Measurements from ENCODE around the gene NPIPA1.
"Not testable (repeated sequence)": the region's sequence is repeated elsewhere in the genome, so short reads cannot be mapped to it uniquely, and the experiment has no call there.

The NPIPA1 gene

DNA sequence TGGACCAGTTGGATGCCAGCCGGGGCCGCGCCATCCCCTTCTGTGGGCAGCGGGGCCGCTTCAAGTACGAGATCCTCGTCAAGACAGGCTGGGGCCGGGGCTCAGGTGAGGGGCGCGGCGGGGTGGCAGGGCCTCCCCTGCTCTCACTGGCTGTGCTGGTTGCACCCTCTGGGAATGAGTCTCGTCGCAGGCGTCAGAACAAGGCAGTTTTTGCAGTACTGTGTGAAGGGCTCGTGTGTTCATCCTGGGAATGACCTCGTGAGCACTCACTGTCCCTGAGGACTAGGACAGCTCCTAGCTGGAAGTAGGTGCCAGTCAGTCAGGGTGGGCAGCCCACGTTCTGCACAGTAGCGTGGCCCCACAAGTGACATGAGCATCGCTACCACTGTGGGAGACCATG, 6.3 kb upstream of the NPIPA1 start:
- not testable (repeated sequence) for H3K9me3 ChIP-seq (ENCODE audit: insufficient read depth, low read depth, low read length); H4K20me1 ChIP-seq (ENCODE audit: insufficient read depth, low read length, poor library complexity, severe bottlenecking); H2AFZ ChIP-seq (ENCODE audit: low read length); H3K4me2 ChIP-seq (ENCODE audit: low read depth, low read length, poor library complexity, severe bottlenecking); H3K27me3 ChIP-seq (ENCODE audit: insufficient read depth, low read length, poor library complexity, severe bottlenecking); H3K9ac ChIP-seq (ENCODE audit: low read depth, low read length, poor library complexity, severe bottlenecking); H3K9me2 ChIP-seq (replicated peaks; ENCODE audit: low read depth, low read length); H3K79me2 ChIP-seq (ENCODE audit: insufficient read depth, low read length); H3K36me3 ChIP-seq (ENCODE audit: insufficient read depth, low read length); H3K4me3 ChIP-seq (ENCODE audit: low read length, poor library complexity, severe bottlenecking); H3K4me1 ChIP-seq (ENCODE audit: insufficient read depth, low read length, poor library complexity, severe bottlenecking); H3F3A ChIP-seq (ENCODE audit: low read depth)

DNA sequence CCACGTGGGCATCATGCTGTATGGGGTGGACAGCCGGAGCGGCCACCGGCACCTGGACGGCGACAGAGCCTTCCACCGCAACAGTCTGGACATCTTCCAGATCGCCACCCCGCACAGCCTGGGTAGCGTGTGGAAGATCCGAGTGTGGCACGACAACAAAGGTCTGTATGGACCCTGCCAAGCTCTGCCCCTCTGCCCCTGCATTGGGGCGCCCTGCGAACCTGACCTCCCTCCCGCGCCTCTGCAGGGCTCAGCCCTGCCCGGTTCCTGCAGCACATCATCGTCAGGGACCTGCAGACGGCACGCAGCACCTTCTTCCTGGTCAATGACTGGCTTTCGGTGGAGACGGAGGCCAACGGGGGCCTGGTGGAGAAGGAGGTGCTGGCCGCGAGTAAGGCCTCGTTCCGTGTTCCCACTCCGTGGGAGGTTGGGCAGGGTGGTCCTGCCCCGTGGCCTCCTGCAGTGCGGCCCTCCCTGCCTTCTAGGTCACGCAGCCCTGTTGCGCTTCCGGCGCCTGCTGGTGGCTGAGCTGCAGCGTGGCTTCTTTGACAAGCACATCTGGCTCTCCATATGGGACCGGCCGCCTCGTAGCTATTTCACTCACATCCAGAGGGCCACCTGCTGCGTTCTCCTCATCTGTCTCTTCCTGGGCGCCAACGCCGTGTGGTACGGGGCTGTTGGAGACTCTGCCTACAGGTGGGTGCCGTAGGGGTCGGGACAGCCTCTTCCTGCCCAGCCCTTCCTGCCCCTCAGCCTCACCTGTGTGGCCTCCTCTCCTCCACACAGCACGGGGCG, 4.5 kb upstream of the NPIPA1 start:
- not testable (repeated sequence) for H2AFZ ChIP-seq (ENCODE audit: low read length); H3K9me3 ChIP-seq (ENCODE audit: insufficient read depth, low read depth, low read length); H3K4me3 ChIP-seq (ENCODE audit: low read length, poor library complexity, severe bottlenecking); H3K4me2 ChIP-seq (ENCODE audit: low read depth, low read length, poor library complexity, severe bottlenecking); H3K9ac ChIP-seq (ENCODE audit: low read depth, low read length, poor library complexity, severe bottlenecking); H3K4me1 ChIP-seq (ENCODE audit: insufficient read depth, low read length, poor library complexity, severe bottlenecking); H3K36me3 ChIP-seq (ENCODE audit: insufficient read depth, low read length); H4K20me1 ChIP-seq (ENCODE audit: insufficient read depth, low read length, poor library complexity, severe bottlenecking); H3F3A ChIP-seq (ENCODE audit: low read depth); H3K9me2 ChIP-seq (replicated peaks; ENCODE audit: low read depth, low read length); H3K27me3 ChIP-seq (ENCODE audit: insufficient read depth, low read length, poor library complexity, severe bottlenecking); H3K79me2 ChIP-seq (ENCODE audit: insufficient read depth, low read length)

GRCh38 chr16:14937994-14938393, 751 bp downstream of the NPIPA1 start:
- not testable (repeated sequence) for H3K4me2 ChIP-seq (ENCODE audit: low read depth, low read length, poor library complexity, severe bottlenecking); H3F3A ChIP-seq (ENCODE audit: low read depth); H3K9ac ChIP-seq (ENCODE audit: low read depth, low read length, poor library complexity, severe bottlenecking); H3K9me3 ChIP-seq (ENCODE audit: insufficient read depth, low read depth, low read length); H2AFZ ChIP-seq (ENCODE audit: low read length); H3K79me2 ChIP-seq (ENCODE audit: insufficient read depth, low read length); H3K4me1 ChIP-seq (ENCODE audit: insufficient read depth, low read length, poor library complexity, severe bottlenecking); H3K4me3 ChIP-seq (ENCODE audit: low read length, poor library complexity, severe bottlenecking); H3K27me3 ChIP-seq (ENCODE audit: insufficient read depth, low read length, poor library complexity, severe bottlenecking); H3K9me2 ChIP-seq (replicated peaks; ENCODE audit: low read depth, low read length); H4K20me1 ChIP-seq (ENCODE audit: insufficient read depth, low read length, poor library complexity, severe bottlenecking); H3K36me3 ChIP-seq (ENCODE audit: insufficient read depth, low read length)

- H3K4me3 ChIP-seq (ENCODE audit: low read length, poor library complexity, severe bottlenecking); H4K20me1 ChIP-seq (ENCODE audit: insufficient read depth, low read length, poor library complexity, severe bottlenecking); H3K79me2 ChIP-seq (ENCODE audit: insufficient read depth, low read length); H3K4me2 ChIP-seq (ENCODE audit: low read depth, low read length, poor library complexity, severe bottlenecking); H3F3A ChIP-seq (ENCODE audit: low read depth); H3K9me2 ChIP-seq (replicated peaks; ENCODE audit: low read depth, low read length); H2AFZ ChIP-seq (ENCODE audit: low read length); H3K27me3 ChIP-seq (ENCODE audit: insufficient read depth, low read length, poor library complexity, severe bottlenecking); H3K4me1 ChIP-seq (ENCODE audit: insufficient read depth, low read length, poor library complexity, severe bottlenecking); H3K9ac ChIP-seq (ENCODE audit: low read depth, low read length, poor library complexity, severe bottlenecking); H3K9me3 ChIP-seq (ENCODE audit: insufficient read depth, low read depth, low read length); H3K36me3 ChIP-seq (ENCODE audit: insufficient read depth, low read length): not testable (repeated sequence)
These were observed 5.4 kb downstream of the NPIPA1 start for GRCh38 chr16:14942686-14943085.

DNA sequence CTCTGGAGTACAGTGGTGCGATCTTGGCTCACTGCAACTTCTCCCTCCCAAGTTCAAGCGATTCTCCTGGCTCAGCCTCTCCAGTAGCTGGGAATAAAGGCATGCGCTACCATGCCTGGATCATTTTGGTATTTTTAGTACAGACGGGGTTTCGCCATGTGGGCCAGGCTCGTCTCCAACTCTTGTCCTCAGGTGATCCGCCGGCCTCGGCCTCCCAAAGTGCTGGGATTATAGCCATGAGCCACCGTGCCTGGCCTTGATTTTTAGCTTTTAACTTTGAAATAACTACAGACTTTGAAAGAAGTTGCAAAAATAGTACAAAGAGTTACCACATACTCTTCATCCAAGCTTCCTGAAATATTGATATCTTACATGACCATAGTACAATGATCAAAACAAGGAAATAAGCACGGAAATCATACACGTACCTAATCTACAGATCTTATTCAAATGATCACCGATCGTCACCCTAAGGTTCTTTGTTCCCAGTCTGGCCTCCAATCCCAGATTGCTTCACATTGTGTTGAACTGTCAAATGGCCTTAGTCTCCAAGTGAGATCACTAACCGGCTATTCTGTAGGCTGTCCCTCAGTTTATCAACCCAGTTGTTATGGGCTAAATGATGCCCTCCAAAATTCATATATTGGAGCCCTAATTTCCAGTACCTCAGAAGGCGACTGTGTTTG, 18.4 kb downstream of the NPIPA1 start:
- Histone ChIP-seq H3K4me1 (ENCODE audit: insufficient read depth, low read length, poor library complexity, severe bottlenecking) (no peaks in the 10 kb centered on the region), H2AFZ (ENCODE audit: low read length) (no peak overlapping the region), H3K4me3 (ENCODE audit: low read length, poor library complexity, severe bottlenecking) (no peak overlapping the region), H4K20me1 (ENCODE audit: insufficient read depth, low read length, poor library complexity, severe bottlenecking) (no peaks in the 10 kb centered on the region), H3K36me3 (ENCODE audit: insufficient read depth, low read length) (no peaks in the 10 kb centered on the region), H3K9ac (ENCODE audit: low read depth, low read length, poor library complexity, severe bottlenecking) (no peak overlapping the region), H3K27me3 (ENCODE audit: insufficient read depth, low read length, poor library complexity, severe bottlenecking) (no peaks in the 10 kb centered on the region), H3K9me3 (ENCODE audit: insufficient read depth, low read depth, low read length) (no peaks in the 10 kb centered on the region), H3K9me2 (replicated peaks; ENCODE audit: low read depth, low read length) (no peaks in the 10 kb centered on the region), H3K4me2 (ENCODE audit: low read depth, low read length, poor library complexity, severe bottlenecking) (no peak overlapping the region), H3F3A (ENCODE audit: low read depth) (no peaks in the 10 kb centered on the region), H3K79me2 (ENCODE audit: insufficient read depth, low read length) (no peaks in the 10 kb centered on the region)
- TF ChIP-seq EZH2phosphoT487 (IDR thresholded peaks at IDR 0.05; ENCODE audit: borderline replicate concordance) (no peak), CTCF (conservative IDR thresholded peaks at IDR 0.05; ENCODE audit: low read length) (no peak)

All from Loucy (cell line).